ENCODE measurements around the gene LLCFC1. TPM values are rescaled to one million over a fixed set of nuclear protein-coding genes. Genes with fewer than 3 reads are reported as not detected.

Gene LLCFC1
- total RNA-seq, 2 experiments from 2014 or later, result not detected

GRCh38 chr7:142904128-142904527 is 35.2 kb upstream of the LLCFC1 start:
- DNase-seq, result no peak
- Mint-ChIP-seq H3K4me3 (no peak overlapping the region), H3K9me3 (peaks cover 1% of the 10 kb centered on the region), H3K4me1 (no peaks in the 10 kb centered on the region), H3K36me3 (peaks cover 1% of the 10 kb centered on the region), H3K27ac (no peak overlapping the region), H3K27me3 (no peaks in the 10 kb centered on the region)

GRCh38 chr7:142905759-142906158 is 33.5 kb upstream of the LLCFC1 start:
- Mint-ChIP-seq H3K27me3 (peaks cover 3% of the 10 kb centered on the region), H3K36me3 (peaks cover 1% of the 10 kb centered on the region), H3K4me1 (no peaks in the 10 kb centered on the region), H3K4me3 (no peak overlapping the region), H3K27ac (no peak overlapping the region), H3K9me3 (peaks cover 1% of the 10 kb centered on the region)
- DNase-seq, result no peak

- Mint-ChIP-seq H3K27ac (no peak overlapping the region), H3K9me3 (peaks cover 1% of the 10 kb centered on the region), H3K4me1 (no peaks in the 10 kb centered on the region), H3K4me3 (no peak overlapping the region), H3K27me3 (peaks cover 3% of the 10 kb centered on the region), H3K36me3 (peaks cover 1% of the 10 kb centered on the region)
- no peak for DNase-seq
Observed at GRCh38 chr7:142906643-142907042, 32.6 kb upstream of the LLCFC1 start.

- Mint-ChIP-seq H3K27ac (no peak overlapping the region), H3K9me3 (peaks cover 1% of the 10 kb centered on the region), H3K4me1 (no peaks in the 10 kb centered on the region), H3K36me3 (no peaks in the 10 kb centered on the region), H3K4me3 (no peak overlapping the region), H3K27me3 (peaks cover 6% of the 10 kb centered on the region)
- no peak for DNase-seq
Observed at GRCh38 chr7:142908290-142908689, 31.0 kb upstream of the LLCFC1 start.

- Mint-ChIP-seq H3K36me3 (no peaks in the 10 kb centered on the region), H3K4me3 (no peak overlapping the region), H3K9me3 (no peaks in the 10 kb centered on the region), H3K4me1 (no peaks in the 10 kb centered on the region), H3K27ac (no peak overlapping the region), H3K27me3 (peaks cover 6% of the 10 kb centered on the region)
- DNase-seq, result no peak
Observed at GRCh38 chr7:142908921-142909890, 30.1 kb upstream of the LLCFC1 start.

- H3K27ac Mint-ChIP-seq, result no peak overlapping the region
- no peak overlapping the region for H3K4me3 Mint-ChIP-seq
- peaks cover 6% of the 10 kb centered on the region for H3K27me3 Mint-ChIP-seq
- H3K4me1 Mint-ChIP-seq, result no peaks in the 10 kb centered on the region
- no peaks in the 10 kb centered on the region for H3K36me3 Mint-ChIP-seq
- H3K9me3 Mint-ChIP-seq, result no peaks in the 10 kb centered on the region
- DNase-seq, result no peak
Observed at GRCh38 chr7:142910031-142910433, 29.3 kb upstream of the LLCFC1 start.

- Mint-ChIP-seq H3K9me3 (no peaks in the 10 kb centered on the region), H3K36me3 (no peaks in the 10 kb centered on the region), H3K27me3 (peaks cover 6% of the 10 kb centered on the region), H3K27ac (no peak overlapping the region), H3K4me1 (no peaks in the 10 kb centered on the region), H3K4me3 (no peak overlapping the region)
- no peak for DNase-seq
Observed at GRCh38 chr7:142910481-142910880, 28.8 kb upstream of the LLCFC1 start.

- Mint-ChIP-seq H3K9me3 (no peaks in the 10 kb centered on the region), H3K36me3 (no peaks in the 10 kb centered on the region), H3K27me3 (peaks cover 6% of the 10 kb centered on the region), H3K4me3 (no peak overlapping the region), H3K4me1 (no peaks in the 10 kb centered on the region), H3K27ac (no peak overlapping the region)
- DNase-seq, result no peak
Observed at GRCh38 chr7:142913051-142913450, 26.2 kb upstream of the LLCFC1 start.

- Mint-ChIP-seq H3K27me3 (peaks cover 6% of the 10 kb centered on the region), H3K27ac (no peak overlapping the region), H3K4me3 (no peak overlapping the region), H3K36me3 (no peaks in the 10 kb centered on the region), H3K4me1 (no peaks in the 10 kb centered on the region), H3K9me3 (no peaks in the 10 kb centered on the region)
- DNase-seq, result no peak
Observed at GRCh38 chr7:142913566-142913965, 25.7 kb upstream of the LLCFC1 start.

- DNase-seq, result no peak
- Mint-ChIP-seq H3K9me3 (no peaks in the 10 kb centered on the region), H3K27ac (no peak overlapping the region), H3K4me3 (no peak overlapping the region), H3K4me1 (no peaks in the 10 kb centered on the region), H3K27me3 (peaks cover 9% of the 10 kb centered on the region), H3K36me3 (no peaks in the 10 kb centered on the region)
Observed at GRCh38 chr7:142914121-142914520, 25.2 kb upstream of the LLCFC1 start.

GRCh38 chr7:142915315-142915714 is 24.0 kb upstream of the LLCFC1 start:
- peaks cover 7% of the 10 kb centered on the region for H3K27me3 Mint-ChIP-seq
- H3K36me3 Mint-ChIP-seq, result no peaks in the 10 kb centered on the region
- H3K9me3 Mint-ChIP-seq, result no peaks in the 10 kb centered on the region
- DNase-seq, result no peak
- H3K27ac Mint-ChIP-seq, result no peak overlapping the region
- H3K4me3 Mint-ChIP-seq, result no peak overlapping the region
- H3K4me1 Mint-ChIP-seq, result no peaks in the 10 kb centered on the region

- Mint-ChIP-seq H3K27me3 (peaks cover 7% of the 10 kb centered on the region), H3K4me1 (no peaks in the 10 kb centered on the region), H3K9me3 (no peaks in the 10 kb centered on the region), H3K36me3 (no peaks in the 10 kb centered on the region), H3K27ac (no peak overlapping the region), H3K4me3 (no peak overlapping the region)
- DNase-seq, result no peak
Observed at GRCh38 chr7:142916508-142916907, 22.8 kb upstream of the LLCFC1 start.

GRCh38 chr7:142917447-142917846 is 21.8 kb upstream of the LLCFC1 start:
- Mint-ChIP-seq H3K4me3 (no peak overlapping the region), H3K9me3 (no peaks in the 10 kb centered on the region), H3K36me3 (no peaks in the 10 kb centered on the region), H3K27me3 (peaks cover 5% of the 10 kb centered on the region), H3K4me1 (no peaks in the 10 kb centered on the region), H3K27ac (no peak overlapping the region)
- DNase-seq, result no peak

- no peak for DNase-seq
- Mint-ChIP-seq H3K27ac (no peak overlapping the region), H3K4me3 (no peak overlapping the region), H3K27me3 (peaks cover 5% of the 10 kb centered on the region), H3K36me3 (no peaks in the 10 kb centered on the region), H3K9me3 (no peaks in the 10 kb centered on the region), H3K4me1 (no peaks in the 10 kb centered on the region)
Observed at GRCh38 chr7:142918901-142919300, 20.4 kb upstream of the LLCFC1 start.

GRCh38 chr7:142919656-142920055 is 19.6 kb upstream of the LLCFC1 start:
- no peak for DNase-seq
- no peaks in the 10 kb centered on the region for H3K9me3 Mint-ChIP-seq
- H3K27me3 Mint-ChIP-seq, result peaks cover 5% of the 10 kb centered on the region
- H3K36me3 Mint-ChIP-seq, result no peaks in the 10 kb centered on the region
- H3K27ac Mint-ChIP-seq, result no peak overlapping the region
- H3K4me1 Mint-ChIP-seq, result no peaks in the 10 kb centered on the region
- no peak overlapping the region for H3K4me3 Mint-ChIP-seq

- Mint-ChIP-seq H3K27ac (no peak overlapping the region), H3K4me1 (no peaks in the 10 kb centered on the region), H3K4me3 (no peak overlapping the region), H3K36me3 (no peaks in the 10 kb centered on the region), H3K9me3 (no peaks in the 10 kb centered on the region), H3K27me3 (peaks cover 5% of the 10 kb centered on the region)
- DNase-seq, result no peak
Observed at GRCh38 chr7:142923391-142923790, 15.9 kb upstream of the LLCFC1 start.

Data from activated naive CD8-positive, alpha-beta T cell treated with anti-CD3 and anti-CD28 coated beads for 36 hours (primary cell).